Measurements from ENCODE around the gene CDK5RAP2. TPM values are rescaled to one million over a fixed set of nuclear protein-coding genes. Genes with fewer than 3 reads are reported as not detected.

Gene CDK5RAP2
- total RNA-seq, 1 donor from 2014 or later: 16.8 TPM

GRCh38 chr9:120569556-120569955 is 10.4 kb downstream of the CDK5RAP2 start:
- H3K27me3 ChIP-seq (ENCODE audit: control insufficient read depth, insufficient read depth, low read length): no peaks in the 10 kb centered on the region
- no peak for TF ChIP-seq CTCF (IDR thresholded peaks at IDR 0.05; ENCODE audit: insufficient read depth, low read length, severe bottlenecking)
- H3K4me3 ChIP-seq (ENCODE audit: low read depth, low read length): no peak overlapping the region
- DNase-seq (ENCODE audit: low read depth) (no peak), FAIRE-seq (no peak)
- peaks cover 11% of the 10 kb centered on the region for H3K36me3 ChIP-seq (ENCODE audit: control insufficient read depth, insufficient read depth, low read length)

- no peak for TF ChIP-seq CTCF (IDR thresholded peaks at IDR 0.05; ENCODE audit: insufficient read depth, low read length, severe bottlenecking)
- FAIRE-seq (no peak), DNase-seq (ENCODE audit: low read depth) (no peak)
- Histone ChIP-seq H3K27me3 (ENCODE audit: control insufficient read depth, insufficient read depth, low read length) (no peaks in the 10 kb centered on the region), H3K36me3 (ENCODE audit: control insufficient read depth, insufficient read depth, low read length) (peaks cover 11% of the 10 kb centered on the region), H3K4me3 (ENCODE audit: low read depth, low read length) (no peak overlapping the region)
Measured at GRCh38 chr9:120568816-120569215, 11.2 kb downstream of the CDK5RAP2 start.

GRCh38 chr9:120567874-120568273 is 12.1 kb downstream of the CDK5RAP2 start:
- TF ChIP-seq CTCF (IDR thresholded peaks at IDR 0.05; ENCODE audit: insufficient read depth, low read length, severe bottlenecking): no peak
- peaks cover 11% of the 10 kb centered on the region for H3K36me3 ChIP-seq (ENCODE audit: control insufficient read depth, insufficient read depth, low read length)
- FAIRE-seq: no peak

GRCh38 chr9:120567081-120567480 is 12.9 kb downstream of the CDK5RAP2 start:
- no peak for TF ChIP-seq CTCF (IDR thresholded peaks at IDR 0.05; ENCODE audit: insufficient read depth, low read length, severe bottlenecking)
- FAIRE-seq (no peak), DNase-seq (ENCODE audit: low read depth) (no peak)
- no peaks in the 10 kb centered on the region for H3K27me3 ChIP-seq (ENCODE audit: control insufficient read depth, insufficient read depth, low read length)
- H3K4me3 ChIP-seq (ENCODE audit: low read depth, low read length): no peak overlapping the region
- peaks cover 11% of the 10 kb centered on the region for H3K36me3 ChIP-seq (ENCODE audit: control insufficient read depth, insufficient read depth, low read length)

More at GRCh38 chr9:120567874-120568273, 12.1 kb downstream of the CDK5RAP2 start:
- Histone ChIP-seq H3K4me3 (ENCODE audit: low read depth, low read length) (no peak overlapping the region), H3K27me3 (ENCODE audit: control insufficient read depth, insufficient read depth, low read length) (no peaks in the 10 kb centered on the region)
- no peak for DNase-seq (ENCODE audit: low read depth)

GRCh38 chr9:120564589-120564988 is 15.4 kb downstream of the CDK5RAP2 start:
- TF ChIP-seq CTCF (IDR thresholded peaks at IDR 0.05; ENCODE audit: insufficient read depth, low read length, severe bottlenecking): no peak
- Histone ChIP-seq H3K27me3 (ENCODE audit: control insufficient read depth, insufficient read depth, low read length) (no peaks in the 10 kb centered on the region), H3K4me3 (ENCODE audit: low read depth, low read length) (no peak overlapping the region), H3K36me3 (ENCODE audit: control insufficient read depth, insufficient read depth, low read length) (peaks cover 7% of the 10 kb centered on the region)
- DNase-seq (ENCODE audit: low read depth): no peak
- no peak for FAIRE-seq

- TF ChIP-seq CTCF (IDR thresholded peaks at IDR 0.05; ENCODE audit: insufficient read depth, low read length, severe bottlenecking): no peak
- peaks cover 5% of the 10 kb centered on the region for H3K36me3 ChIP-seq (ENCODE audit: control insufficient read depth, insufficient read depth, low read length)
- H3K4me3 ChIP-seq (ENCODE audit: low read depth, low read length): no peak overlapping the region
- DNase-seq (ENCODE audit: low read depth) (no peak), FAIRE-seq (no peak)
- no peaks in the 10 kb centered on the region for H3K27me3 ChIP-seq (ENCODE audit: control insufficient read depth, insufficient read depth, low read length)
Measured at GRCh38 chr9:120562861-120563443, 17.0 kb downstream of the CDK5RAP2 start.
